Nephron (organoid): Measurements from ENCODE around the gene PREB.

Experiments
- H3K27ac Mint-ChIP-seq, 3 experiments: 2 replicates each; pipeline ENCODE4 v1.8.0; 2020; ENCODE audit warnings: mixed read lengths in 3 of 3, mild to moderate bottlenecking in 2 of 3, moderate library complexity in 1 of 3
- H3K27me3 Mint-ChIP-seq: 2 replicates; pipeline ENCODE4 v1.8.0; 2021; ENCODE audit warnings: low read depth, mild to moderate bottlenecking, moderate library complexity, mixed read lengths
- H3K36me3 Mint-ChIP-seq: 2 replicates; pipeline ENCODE4 v1.8.0; 2020; ENCODE audit warnings: low read depth, mixed read lengths
- H3K4me1 Mint-ChIP-seq: 2 replicates; pipeline ENCODE4 v1.8.0; 2020; ENCODE audit warnings: mixed read lengths
- H3K4me3 Mint-ChIP-seq, 3 experiments: 2 replicates each; pipeline ENCODE4 v1.8.0; 2020; ENCODE audit warnings: mild to moderate bottlenecking in 3 of 3, mixed read lengths in 3 of 3, moderate library complexity in 2 of 3
- H3K9me3 Mint-ChIP-seq: 2 replicates; pipeline ENCODE4 v1.8.0; 2020; ENCODE audit warnings: mixed read lengths
- TF ChIP-seq, protein P1 (sequence below), 3 experiments: fragments of 200-600 bp; sonication (generic); IDR thresholded peaks; one replicate each; pipeline ENCODE4 v1.5.0; 2021; ENCODE audit warnings: antibody characterized with exemption in 3 of 3; ENCODE audit not compliant: unreplicated experiment in 3 of 3

Gene PREB

DNA sequence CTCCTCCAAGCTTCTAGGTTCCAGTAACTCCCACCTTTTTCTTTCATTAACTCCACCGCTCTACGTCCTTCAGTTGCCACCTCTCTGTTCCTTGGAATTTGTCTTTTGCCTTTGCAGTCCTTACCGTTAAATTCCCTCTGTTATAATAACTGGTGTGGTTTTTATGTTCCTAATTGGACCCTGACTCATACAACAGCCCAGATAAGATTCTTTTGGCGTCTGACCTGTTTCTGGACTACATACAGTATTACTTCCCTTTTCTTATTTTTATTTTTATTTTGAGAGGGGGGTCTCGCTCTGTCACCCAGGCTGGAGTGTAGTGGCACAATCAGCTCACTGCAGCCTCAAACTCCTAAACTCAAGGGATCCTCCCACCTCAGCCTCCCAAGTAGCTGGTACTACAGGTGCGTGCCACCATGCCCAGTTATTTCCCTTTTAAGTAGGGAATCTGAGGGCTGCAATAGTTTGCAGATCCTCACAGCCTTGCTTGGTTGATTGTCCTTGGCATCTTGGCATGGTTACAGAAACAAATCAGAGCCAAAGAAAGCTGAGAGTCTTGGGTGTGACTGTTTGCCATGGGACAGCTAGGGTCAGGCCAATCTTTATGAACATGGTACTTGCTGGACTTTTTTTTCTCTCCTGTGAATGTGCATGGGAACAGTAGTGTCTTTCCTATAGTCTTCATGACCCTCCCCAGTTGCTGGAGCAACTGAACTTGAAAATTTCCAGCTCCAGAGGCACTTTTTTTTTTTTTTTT is 36.3 kb upstream of the PREB start:
- Mint-ChIP-seq H3K36me3 (no peaks in the 10 kb centered on the region), H3K4me1 (no peaks in the 10 kb centered on the region), H3K27ac (no peak overlapping the region), H3K9me3 (no peaks in the 10 kb centered on the region), H3K27me3 (peaks cover 15% of the 10 kb centered on the region), H3K4me3 (no peak overlapping the region)
- TF ChIP-seq, protein P1, sequence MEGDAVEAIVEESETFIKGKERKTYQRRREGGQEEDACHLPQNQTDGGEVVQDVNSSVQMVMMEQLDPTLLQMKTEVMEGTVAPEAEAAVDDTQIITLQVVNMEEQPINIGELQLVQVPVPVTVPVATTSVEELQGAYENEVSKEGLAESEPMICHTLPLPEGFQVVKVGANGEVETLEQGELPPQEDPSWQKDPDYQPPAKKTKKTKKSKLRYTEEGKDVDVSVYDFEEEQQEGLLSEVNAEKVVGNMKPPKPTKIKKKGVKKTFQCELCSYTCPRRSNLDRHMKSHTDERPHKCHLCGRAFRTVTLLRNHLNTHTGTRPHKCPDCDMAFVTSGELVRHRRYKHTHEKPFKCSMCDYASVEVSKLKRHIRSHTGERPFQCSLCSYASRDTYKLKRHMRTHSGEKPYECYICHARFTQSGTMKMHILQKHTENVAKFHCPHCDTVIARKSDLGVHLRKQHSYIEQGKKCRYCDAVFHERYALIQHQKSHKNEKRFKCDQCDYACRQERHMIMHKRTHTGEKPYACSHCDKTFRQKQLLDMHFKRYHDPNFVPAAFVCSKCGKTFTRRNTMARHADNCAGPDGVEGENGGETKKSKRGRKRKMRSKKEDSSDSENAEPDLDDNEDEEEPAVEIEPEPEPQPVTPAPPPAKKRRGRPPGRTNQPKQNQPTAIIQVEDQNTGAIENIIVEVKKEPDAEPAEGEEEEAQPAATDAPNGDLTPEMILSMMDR (IDR thresholded peaks at IDR 0.05; ENCODE audit: unreplicated experiment in 3 of 3), result no peak

GRCh38 chr2:27164960-27165763 is 30.7 kb upstream of the PREB start:
- Mint-ChIP-seq H3K27me3 (peaks cover 14% of the 10 kb centered on the region), H3K9me3 (no peaks in the 10 kb centered on the region), H3K27ac (no peak overlapping the region), H3K4me1 (no peaks in the 10 kb centered on the region), H3K4me3 (no peak overlapping the region), H3K36me3 (no peaks in the 10 kb centered on the region)
- TF ChIP-seq, protein P1 (IDR thresholded peaks at IDR 0.05; ENCODE audit: unreplicated experiment in 3 of 3), result no peak

DNA sequence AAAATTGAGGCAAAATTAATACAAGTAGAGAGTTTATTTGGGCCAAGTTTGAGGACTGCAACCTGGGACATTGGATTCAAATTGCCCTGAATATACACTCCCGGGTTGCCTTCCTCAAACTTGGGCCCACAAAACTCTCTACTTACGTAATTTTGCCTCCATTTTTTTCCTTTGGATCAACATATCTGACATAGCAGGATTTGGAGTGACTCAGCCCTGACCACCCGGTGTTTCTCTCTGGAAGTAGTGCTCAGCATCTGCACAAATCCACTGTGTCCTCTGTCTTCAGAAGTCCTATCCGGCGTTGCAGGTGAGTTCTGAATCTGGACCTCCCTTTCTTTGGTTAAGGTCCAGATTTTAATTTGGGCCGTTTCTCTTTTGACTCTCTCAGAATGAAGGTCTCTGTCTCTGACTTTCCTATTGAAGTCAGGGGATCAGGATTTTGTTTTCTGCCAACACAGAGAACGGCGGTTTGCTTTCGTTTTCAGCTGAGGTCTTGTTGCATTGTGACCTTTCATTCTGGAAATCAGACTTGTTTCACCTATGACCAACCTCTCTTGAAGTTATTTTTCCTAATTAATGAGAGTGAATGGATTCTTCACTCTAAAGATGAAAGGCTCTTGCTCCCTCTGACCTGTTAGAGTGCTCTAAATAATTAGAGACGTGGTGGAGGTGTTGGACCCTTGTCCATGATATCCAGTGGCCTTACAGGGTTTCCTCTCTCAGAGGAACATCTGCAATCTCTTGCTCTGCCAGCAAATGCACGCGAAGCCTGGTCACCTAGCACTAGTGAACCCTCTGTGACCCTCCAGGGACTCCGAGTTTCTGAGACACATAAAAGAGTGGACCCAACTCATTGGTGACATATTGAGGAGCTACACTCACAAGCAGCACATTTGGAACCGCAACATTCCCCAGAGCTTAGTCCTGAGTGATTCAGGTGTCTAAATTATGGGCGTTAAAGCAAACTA is 28.0 kb upstream of the PREB start:
- peaks cover 8% of the 10 kb centered on the region for H3K27me3 Mint-ChIP-seq
- no peaks in the 10 kb centered on the region for H3K4me1 Mint-ChIP-seq
- no peaks in the 10 kb centered on the region for H3K36me3 Mint-ChIP-seq
- H3K9me3 Mint-ChIP-seq, result no peaks in the 10 kb centered on the region
- H3K4me3 Mint-ChIP-seq, result no peak overlapping the region
- no peak overlapping the region for H3K27ac Mint-ChIP-seq
- TF ChIP-seq, protein P1 (IDR thresholded peaks at IDR 0.05; ENCODE audit: unreplicated experiment in 3 of 3), result no peak

DNA sequence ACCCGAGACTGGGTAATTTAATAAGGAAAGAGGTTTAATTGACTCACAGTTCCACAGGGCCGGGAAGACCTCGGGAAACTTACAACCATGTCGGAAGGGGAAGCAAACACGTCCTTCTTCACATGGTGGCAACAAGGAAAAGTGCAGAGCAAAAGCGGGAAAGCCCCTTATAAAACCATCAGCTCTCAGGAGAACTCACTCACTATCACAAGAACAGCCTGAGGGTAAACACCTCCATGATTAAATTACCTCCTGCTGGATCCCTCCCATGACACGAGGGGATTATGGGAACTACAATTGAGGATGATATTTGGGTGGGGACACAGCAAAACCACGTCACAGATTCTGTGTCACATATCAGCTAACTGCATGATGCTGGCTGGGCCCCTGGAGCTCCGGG is 25.8 kb upstream of the PREB start:
- H3K27ac Mint-ChIP-seq, result no peak overlapping the region
- H3K9me3 Mint-ChIP-seq, result no peaks in the 10 kb centered on the region
- H3K4me1 Mint-ChIP-seq, result no peaks in the 10 kb centered on the region
- TF ChIP-seq, protein P1 (IDR thresholded peaks at IDR 0.05; ENCODE audit: unreplicated experiment in 3 of 3), result no peak
- no peaks in the 10 kb centered on the region for H3K36me3 Mint-ChIP-seq
- peaks cover 8% of the 10 kb centered on the region for H3K27me3 Mint-ChIP-seq
- no peak overlapping the region for H3K4me3 Mint-ChIP-seq

DNA sequence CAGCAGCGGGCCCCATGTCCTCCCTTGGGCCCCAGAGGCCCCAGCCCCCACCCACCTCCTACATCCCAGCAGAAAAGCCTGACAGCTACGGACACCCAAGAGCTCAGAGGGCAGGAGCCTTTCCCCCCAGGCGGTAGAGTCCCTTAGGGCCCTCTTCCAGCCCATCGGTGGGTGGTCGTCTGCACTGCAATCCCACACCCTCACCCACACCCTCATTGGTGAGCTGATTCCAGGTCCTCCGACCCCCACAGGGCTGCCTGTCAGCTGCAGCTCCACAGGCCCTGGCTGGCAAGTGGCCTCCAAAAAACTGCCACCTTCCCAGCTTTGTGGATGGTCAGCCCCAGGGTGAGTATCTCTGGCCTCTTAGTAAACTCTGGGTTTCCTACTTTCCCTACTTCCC is 24.8 kb upstream of the PREB start:
- TF ChIP-seq, protein P1 (IDR thresholded peaks at IDR 0.05; ENCODE audit: unreplicated experiment in 3 of 3), result no peak
- peaks cover 7% of the 10 kb centered on the region for H3K4me1 Mint-ChIP-seq
- no peaks in the 10 kb centered on the region for H3K9me3 Mint-ChIP-seq
- H3K27me3 Mint-ChIP-seq, result peaks cover 6% of the 10 kb centered on the region
- H3K4me3 Mint-ChIP-seq, result no peak overlapping the region
- no peaks in the 10 kb centered on the region for H3K36me3 Mint-ChIP-seq
- H3K27ac Mint-ChIP-seq, result no peak overlapping the region
